ENCODE results near the gene USP25. TPM values are rescaled to one million over a fixed set of nuclear protein-coding genes. Genes with fewer than 3 reads are reported as not detected.

USP25 gene
- total RNA-seq, 1 experiment from 2014 or later: 33.6 TPM

DNA sequence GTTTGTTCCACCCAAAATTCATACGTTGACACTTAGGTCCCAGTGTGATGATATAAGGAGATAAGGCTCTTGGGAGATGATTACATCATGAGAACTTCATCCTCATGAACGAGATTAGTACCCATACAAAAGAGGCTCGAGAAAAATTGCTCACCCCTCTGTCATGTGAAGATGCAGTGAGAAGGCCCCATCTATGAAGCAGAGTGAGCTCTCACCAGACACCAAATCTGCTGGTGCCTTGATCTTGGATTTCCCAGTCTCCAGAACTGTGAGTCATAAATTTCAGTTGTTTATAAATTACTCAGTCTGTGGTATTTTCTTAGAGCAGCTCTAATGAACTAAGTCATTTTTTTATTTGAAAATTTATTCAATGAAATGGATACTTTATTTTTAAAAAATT is 42.6 kb upstream of the USP25 start:
- TF ChIP-seq SP1 (IDR thresholded peaks at IDR 0.05; ENCODE audit: low read depth) (no peak), EZH2phosphoT487 (IDR thresholded peaks at IDR 0.05; ENCODE audit: borderline replicate concordance) (no peak), EZH2 (IDR thresholded peaks at IDR 0.05) (no peak), ELF1 (IDR thresholded peaks at IDR 0.05; ENCODE audit: borderline replicate concordance, low read depth) (no peak), POLR2A (IDR thresholded peaks at IDR 0.05; ENCODE audit: borderline replicate concordance, extremely low read depth, insufficient read depth, insufficient read length) (no peak)
- TF ChIP-seq, protein P1, sequence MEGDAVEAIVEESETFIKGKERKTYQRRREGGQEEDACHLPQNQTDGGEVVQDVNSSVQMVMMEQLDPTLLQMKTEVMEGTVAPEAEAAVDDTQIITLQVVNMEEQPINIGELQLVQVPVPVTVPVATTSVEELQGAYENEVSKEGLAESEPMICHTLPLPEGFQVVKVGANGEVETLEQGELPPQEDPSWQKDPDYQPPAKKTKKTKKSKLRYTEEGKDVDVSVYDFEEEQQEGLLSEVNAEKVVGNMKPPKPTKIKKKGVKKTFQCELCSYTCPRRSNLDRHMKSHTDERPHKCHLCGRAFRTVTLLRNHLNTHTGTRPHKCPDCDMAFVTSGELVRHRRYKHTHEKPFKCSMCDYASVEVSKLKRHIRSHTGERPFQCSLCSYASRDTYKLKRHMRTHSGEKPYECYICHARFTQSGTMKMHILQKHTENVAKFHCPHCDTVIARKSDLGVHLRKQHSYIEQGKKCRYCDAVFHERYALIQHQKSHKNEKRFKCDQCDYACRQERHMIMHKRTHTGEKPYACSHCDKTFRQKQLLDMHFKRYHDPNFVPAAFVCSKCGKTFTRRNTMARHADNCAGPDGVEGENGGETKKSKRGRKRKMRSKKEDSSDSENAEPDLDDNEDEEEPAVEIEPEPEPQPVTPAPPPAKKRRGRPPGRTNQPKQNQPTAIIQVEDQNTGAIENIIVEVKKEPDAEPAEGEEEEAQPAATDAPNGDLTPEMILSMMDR (IDR thresholded peaks at IDR 0.05 in 2 of 3, conservative IDR thresholded peaks at IDR 0.05 in 1 of 3; ENCODE audit: borderline replicate concordance in 1 of 3, insufficient read depth in 1 of 3, low read depth in 2 of 3, low read length in 2 of 3): no peak
- TF ChIP-seq, protein P2, sequence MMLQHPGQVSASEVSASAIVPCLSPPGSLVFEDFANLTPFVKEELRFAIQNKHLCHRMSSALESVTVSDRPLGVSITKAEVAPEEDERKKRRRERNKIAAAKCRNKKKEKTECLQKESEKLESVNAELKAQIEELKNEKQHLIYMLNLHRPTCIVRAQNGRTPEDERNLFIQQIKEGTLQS (IDR thresholded peaks at IDR 0.05): no peak
- CTCF ChIA-PET: no interaction called here
- Histone ChIP-seq H3K36me3 (ENCODE audit: control insufficient read depth in 1 of 2, insufficient read depth in 2 of 2, low read length in 2 of 2) (no peaks in the 10 kb centered on the region), H2AFZ (ENCODE audit: low read depth, low read length, poor library complexity, severe bottlenecking) (no peak overlapping the region), H3K9me3 (ENCODE audit: control insufficient read depth in 1 of 2, insufficient read depth in 1 of 2, low read depth in 1 of 2, low read length in 2 of 2) (no peaks in the 10 kb centered on the region), H3K27ac (ENCODE audit: low read depth, low read length) (no peak overlapping the region), H3K4me3 (replicated peaks in 1 of 2; ENCODE audit: low read depth in 1 of 2, low read length in 2 of 2) (no peak overlapping the region), H3K4me1 (ENCODE audit: control insufficient read depth in 1 of 2, insufficient read depth in 2 of 2, low read length in 2 of 2) (no peaks in the 10 kb centered on the region; a peak in 1 of 4 replicates), H4K20me1 (ENCODE audit: insufficient read depth) (no peaks in the 10 kb centered on the region), H3K27me3 (ENCODE audit: insufficient read depth, low read length) (no peaks in the 10 kb centered on the region), H3K4me2 (ENCODE audit: low read length) (no peak overlapping the region), H3K9me2 (ENCODE audit: insufficient read depth) (no peaks in the 10 kb centered on the region), H3K79me2 (ENCODE audit: insufficient read depth, low read length) (no peaks in the 10 kb centered on the region), H3K9ac (ENCODE audit: low read length) (no peak overlapping the region)
- BruUV-seq (replicated peaks): no TSS peak
- POLR2A ChIA-PET: no interaction called here
- DNase-seq (ENCODE audit: low read depth, low spot score) (no peak), ATAC-seq (no peak)
- intact Hi-C loops (cut with micrococcal nuclease): no loop called here
- RAD21 ChIA-PET (ENCODE audit: low non-redundant PET in 1 of 2, low total read pairs in 2 of 2, uncharacterized antibody in 2 of 2, unreplicated experiment in 2 of 2): no interaction called here

DNA sequence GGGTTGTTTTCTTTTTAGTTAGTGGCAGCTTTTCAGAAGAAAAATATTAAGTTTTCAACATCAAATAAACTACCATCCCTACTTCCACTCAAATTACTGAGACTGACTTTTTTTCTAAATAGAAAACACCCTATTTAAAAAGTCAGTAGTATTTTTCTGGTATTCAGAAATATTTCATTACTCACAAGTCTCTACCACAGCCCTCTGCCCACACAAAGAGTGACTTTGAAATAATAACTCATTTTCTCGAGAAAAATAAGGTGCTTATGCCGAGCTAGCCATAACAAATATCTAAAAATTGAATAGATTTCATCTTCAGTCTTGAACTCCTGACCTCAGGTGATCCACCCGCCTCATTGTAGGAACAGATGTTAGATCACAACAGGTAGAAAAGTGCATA is 41.8 kb upstream of the USP25 start:
- no peaks in the 10 kb centered on the region for H4K20me1 ChIP-seq (ENCODE audit: insufficient read depth)
- no peak for DNase-seq (ENCODE audit: low read depth, low spot score)

More for the DNA sequence above, 41.8 kb upstream of the USP25 start:
- no peaks in the 10 kb centered on the region for H3K27me3 ChIP-seq (ENCODE audit: insufficient read depth, low read length)
- H3K79me2 ChIP-seq (ENCODE audit: insufficient read depth, low read length): no peaks in the 10 kb centered on the region
- no peak overlapping the region for H3K27ac ChIP-seq (ENCODE audit: low read depth, low read length)
- H3K9me3 ChIP-seq (ENCODE audit: control insufficient read depth in 1 of 2, insufficient read depth in 1 of 2, low read depth in 1 of 2, low read length in 2 of 2): no peaks in the 10 kb centered on the region
- no peak for ATAC-seq
- no peak overlapping the region for H3K4me3 ChIP-seq (replicated peaks in 1 of 2; ENCODE audit: low read depth in 1 of 2, low read length in 2 of 2)
- CTCF ChIA-PET: no interaction called here
- POLR2A ChIA-PET: no interaction called here
- TF ChIP-seq RAD21 (IDR thresholded peaks at IDR 0.05; ENCODE audit: low read depth): no peak
- TF ChIP-seq, protein P1 (IDR thresholded peaks at IDR 0.05 in 2 of 3, conservative IDR thresholded peaks at IDR 0.05 in 1 of 3; ENCODE audit: borderline replicate concordance in 1 of 3, insufficient read depth in 1 of 3, low read depth in 2 of 3, low read length in 2 of 3): no peak
- H2AFZ ChIP-seq (ENCODE audit: low read depth, low read length, poor library complexity, severe bottlenecking): no peak overlapping the region
- no peak overlapping the region for H3K4me2 ChIP-seq (ENCODE audit: low read length)
- H3K4me1 ChIP-seq (ENCODE audit: control insufficient read depth in 1 of 2, insufficient read depth in 2 of 2, low read length in 2 of 2): no peaks in the 10 kb centered on the region
- intact Hi-C loops (cut with micrococcal nuclease): no loop called here
- H3K9me2 ChIP-seq (ENCODE audit: insufficient read depth): no peaks in the 10 kb centered on the region
- no TSS peak for BruUV-seq (replicated peaks)
- RAD21 ChIA-PET (ENCODE audit: low non-redundant PET in 1 of 2, low total read pairs in 2 of 2, uncharacterized antibody in 2 of 2, unreplicated experiment in 2 of 2): no interaction called here
- H3K9ac ChIP-seq (ENCODE audit: low read length): no peak overlapping the region
- no peaks in the 10 kb centered on the region for H3K36me3 ChIP-seq (ENCODE audit: control insufficient read depth in 1 of 2, insufficient read depth in 2 of 2, low read length in 2 of 2)
